Prostate gland (tissue), 2 donors: ENCODE data around the gene PTPRG.

Experiments used
- POLR2A ChIP-seq: fragments of 450-650 bp; IDR thresholded peaks from one replicate; pipeline ENCODE4 v1.6.1; 2016; ENCODE audit warnings: antibody characterized with exemption, mild to moderate bottlenecking
- TF ChIP-seq, protein P1 (sequence below), 4 experiments: fragments of 200-600 bp in 2 of 4; fragments of 450-650 bp in 2 of 4; sonication (generic) in 2 of 4; IDR thresholded peaks; 1 replicate in 3 of 4; 2 replicates in 1 of 4; pipeline ENCODE4 v1.5.1; 2016 to 2019; ENCODE audit warnings: antibody characterized with exemption in 4 of 4, mild to moderate bottlenecking in 2 of 4, moderate library complexity in 2 of 4

DNA sequence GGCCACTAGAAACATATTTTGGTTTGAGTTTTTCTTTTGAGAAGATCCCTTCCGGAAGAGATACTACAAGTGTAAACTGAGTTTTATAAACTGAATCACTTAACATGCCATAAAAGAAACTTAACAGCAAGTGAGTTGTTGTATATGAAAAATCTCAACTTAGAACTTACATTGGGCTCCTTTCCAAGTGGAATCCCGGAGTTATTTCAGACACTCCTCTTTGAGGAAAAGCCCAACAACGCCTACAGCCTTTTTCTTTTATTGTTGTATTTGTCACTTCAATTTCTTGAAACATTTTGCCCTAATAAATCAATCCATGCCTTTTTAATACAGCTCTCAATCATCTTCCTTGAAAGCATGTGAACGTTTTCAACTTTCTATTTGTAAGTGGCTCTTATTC lies 674.6 kb downstream of the PTPRG start:
- TF ChIP-seq POLR2A: no peak
- TF ChIP-seq, protein P1, sequence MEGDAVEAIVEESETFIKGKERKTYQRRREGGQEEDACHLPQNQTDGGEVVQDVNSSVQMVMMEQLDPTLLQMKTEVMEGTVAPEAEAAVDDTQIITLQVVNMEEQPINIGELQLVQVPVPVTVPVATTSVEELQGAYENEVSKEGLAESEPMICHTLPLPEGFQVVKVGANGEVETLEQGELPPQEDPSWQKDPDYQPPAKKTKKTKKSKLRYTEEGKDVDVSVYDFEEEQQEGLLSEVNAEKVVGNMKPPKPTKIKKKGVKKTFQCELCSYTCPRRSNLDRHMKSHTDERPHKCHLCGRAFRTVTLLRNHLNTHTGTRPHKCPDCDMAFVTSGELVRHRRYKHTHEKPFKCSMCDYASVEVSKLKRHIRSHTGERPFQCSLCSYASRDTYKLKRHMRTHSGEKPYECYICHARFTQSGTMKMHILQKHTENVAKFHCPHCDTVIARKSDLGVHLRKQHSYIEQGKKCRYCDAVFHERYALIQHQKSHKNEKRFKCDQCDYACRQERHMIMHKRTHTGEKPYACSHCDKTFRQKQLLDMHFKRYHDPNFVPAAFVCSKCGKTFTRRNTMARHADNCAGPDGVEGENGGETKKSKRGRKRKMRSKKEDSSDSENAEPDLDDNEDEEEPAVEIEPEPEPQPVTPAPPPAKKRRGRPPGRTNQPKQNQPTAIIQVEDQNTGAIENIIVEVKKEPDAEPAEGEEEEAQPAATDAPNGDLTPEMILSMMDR (IDR thresholded peaks at IDR 0.05): no peak
